Activated effector memory CD4-positive, alpha-beta T cell treated with anti-CD3 and anti-CD28 coated beads, Interleukin-2, amount 50 U/mL, for 16 hours (primary cell): ENCODE measurements around the gene NRP1.
"Not testable (repeated sequence)": the region's sequence is repeated elsewhere in the genome, so short reads cannot be mapped to it uniquely, and the experiment has no call there.

Source experiments
- DNase-seq: peaks from one replicate; pipeline ENCODE4 v3.0.0-alpha.2; 2020

The NRP1 gene

DNA sequence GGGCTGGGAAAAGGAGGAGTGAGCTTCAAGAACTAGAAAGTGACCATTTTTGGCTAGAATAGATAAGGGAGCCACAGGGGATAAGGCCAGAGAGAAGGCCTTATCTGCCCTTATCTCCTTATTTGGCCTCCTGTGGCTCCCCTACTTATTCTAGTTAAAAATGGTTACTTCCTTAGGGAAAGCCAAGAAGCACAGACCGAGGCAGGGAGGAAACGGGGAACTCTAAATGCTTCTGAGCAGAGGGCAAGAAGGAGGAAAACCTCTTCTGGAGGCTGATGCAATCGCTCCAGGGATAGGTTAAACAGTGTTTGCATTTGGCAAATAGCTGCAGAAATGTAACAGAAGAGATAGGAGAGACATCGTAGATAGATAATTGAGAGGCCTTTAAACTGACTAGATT, 18.6 kb downstream of the NRP1 start:
- DNase-seq = no peak

- no peak for DNase-seq
Measured at GRCh38 chr10:33314811-33315561, 19.5 kb downstream of the NRP1 start.

- DNase-seq = no peak
Measured at GRCh38 chr10:33311640-33312039, 22.8 kb downstream of the NRP1 start.

GRCh38 chr10:33310853-33311252, 23.6 kb downstream of the NRP1 start:
- DNase-seq = no peak

- DNase-seq = no peak
Measured at GRCh38 chr10:33309406-33309805, 25.1 kb downstream of the NRP1 start.

DNA sequence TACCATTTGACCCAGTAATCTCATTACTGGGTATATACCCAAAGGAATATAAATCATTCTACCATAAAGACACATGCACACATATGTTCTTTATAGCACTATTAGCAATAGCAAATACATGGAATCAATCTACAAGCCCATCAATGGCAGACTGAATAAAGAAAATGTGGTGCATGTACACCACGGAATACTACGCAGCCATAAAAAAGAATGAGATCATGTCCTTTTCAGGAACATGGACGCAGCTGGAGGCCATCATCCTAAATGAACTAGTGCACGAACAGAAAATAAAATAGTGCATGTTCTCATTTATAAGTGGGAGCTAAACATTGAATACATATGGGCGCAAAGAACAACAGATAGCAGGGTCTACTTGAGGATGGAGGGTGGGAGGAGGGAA, 26.6 kb downstream of the NRP1 start:
- DNase-seq = no peak

GRCh38 chr10:33306701-33307519, 27.6 kb downstream of the NRP1 start:
- DNase-seq = no peak

- DNase-seq = no peak
Measured at GRCh38 chr10:33306126-33306525, 28.3 kb downstream of the NRP1 start.

DNA sequence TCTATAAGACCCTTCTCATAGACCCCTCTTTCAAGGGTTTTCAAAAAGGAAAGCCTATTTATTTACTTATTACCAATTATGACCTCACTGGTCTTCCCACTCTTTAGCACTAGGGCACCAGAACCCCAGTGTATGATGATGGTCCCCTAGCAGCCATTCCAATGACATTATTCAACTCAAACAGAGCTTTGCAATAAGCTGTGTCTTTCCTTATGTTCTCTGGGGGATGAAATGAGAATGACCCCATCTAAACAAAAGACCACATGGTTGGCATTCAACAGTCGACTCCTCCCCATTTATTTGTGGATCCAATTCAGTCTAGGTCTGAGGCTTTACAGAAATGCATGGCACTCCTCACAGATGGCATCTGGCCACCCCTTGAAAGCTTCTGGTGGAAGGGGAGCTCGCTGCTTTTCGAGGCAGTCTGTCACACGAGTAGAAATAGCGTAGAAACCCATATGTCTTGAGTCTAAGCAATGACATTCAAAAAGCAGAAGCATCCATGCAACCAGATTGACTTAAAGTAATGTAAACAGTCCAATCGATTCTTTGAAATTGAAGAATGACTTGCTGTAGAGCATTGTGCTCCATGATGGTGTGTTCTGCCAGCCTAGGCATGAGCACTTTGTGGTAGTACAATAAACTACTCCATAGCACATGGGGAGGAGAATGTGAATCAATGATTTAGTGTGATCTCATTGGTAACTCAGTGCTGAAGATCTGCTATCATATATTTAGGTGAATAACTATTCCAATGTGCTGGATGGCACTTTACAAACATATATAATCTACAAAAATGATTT, 29.8 kb downstream of the NRP1 start:
- no peak for DNase-seq

DNA sequence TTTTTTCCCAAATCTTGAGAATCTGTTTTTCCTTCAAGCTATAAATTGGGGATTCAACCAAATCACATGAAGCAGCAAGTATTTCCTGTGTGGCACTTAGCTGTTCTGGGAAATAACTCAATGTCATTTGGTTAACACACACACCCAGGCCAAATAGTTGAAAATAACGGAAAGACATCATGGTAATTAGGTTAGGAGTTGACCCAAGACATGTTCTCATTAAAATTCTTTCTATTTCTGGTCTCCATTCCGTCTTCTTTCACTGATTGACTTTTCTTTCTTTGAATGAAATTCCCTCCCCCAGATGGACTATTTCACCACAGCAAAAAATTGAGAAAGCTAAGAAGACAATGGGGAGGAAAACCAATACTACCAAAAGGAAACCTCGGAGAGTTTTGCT, 30.5 kb downstream of the NRP1 start:
- DNase-seq = no peak

- DNase-seq = no peak
Measured at GRCh38 chr10:33302208-33302829, 32.1 kb downstream of the NRP1 start.

GRCh38 chr10:33301097-33301789, 33.2 kb downstream of the NRP1 start:
- DNase-seq = no peak

GRCh38 chr10:33300544-33300943, 33.9 kb downstream of the NRP1 start:
- not testable (repeated sequence) for DNase-seq

DNA sequence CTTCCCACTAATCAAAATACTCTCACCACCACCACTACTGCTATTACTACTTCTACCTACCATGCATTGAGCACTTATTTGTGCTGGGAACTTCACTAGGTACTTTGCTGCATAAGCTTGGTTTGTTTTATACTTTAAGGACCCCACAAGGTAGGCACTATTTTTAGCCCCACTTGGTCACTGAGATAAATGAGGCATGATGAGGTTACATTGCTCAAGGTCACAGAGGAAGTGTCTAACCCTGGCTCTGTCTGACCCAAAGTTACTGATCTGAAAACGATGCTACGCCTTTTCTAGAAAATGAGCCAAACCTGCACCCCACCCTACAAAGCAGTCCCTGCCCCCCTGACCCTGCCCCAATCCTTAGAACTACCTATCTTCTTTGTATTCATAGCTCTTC, 35.6 kb downstream of the NRP1 start:
- DNase-seq = no peak

GRCh38 chr10:33298110-33298509, 36.4 kb downstream of the NRP1 start:
- no peak for DNase-seq

- DNase-seq = no peak
Measured at GRCh38 chr10:33295851-33296250, 38.6 kb downstream of the NRP1 start.

GRCh38 chr10:33293531-33294170, 40.8 kb downstream of the NRP1 start:
- no peak for DNase-seq

DNA sequence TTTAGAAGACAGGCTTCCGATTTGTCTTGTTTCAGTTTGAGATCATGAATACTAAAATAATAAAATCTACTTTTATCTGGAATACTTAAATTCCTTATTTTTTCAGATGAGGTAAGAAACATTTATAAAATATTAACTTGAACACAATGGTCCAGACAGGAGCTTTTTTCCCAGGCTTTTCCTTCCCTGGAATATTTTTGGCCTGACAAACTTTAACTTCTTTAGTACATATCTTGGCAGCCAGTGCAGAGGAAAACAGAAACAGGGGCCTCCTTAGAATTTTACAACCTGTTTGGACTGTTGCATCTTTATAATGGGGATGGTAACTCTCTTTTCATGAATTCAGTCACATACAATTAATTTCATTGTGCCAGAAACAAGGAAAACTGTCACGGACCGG, 41.4 kb downstream of the NRP1 start:
- no peak for DNase-seq

GRCh38 chr10:33291053-33291592, 43.3 kb downstream of the NRP1 start:
- DNase-seq = no peak

GRCh38 chr10:33290321-33291052, 44.0 kb downstream of the NRP1 start:
- DNase-seq = no peak

- DNase-seq = no peak
Measured at GRCh38 chr10:33289776-33290175, 44.7 kb downstream of the NRP1 start.
